A549 treated with CORT108297 at 1 μM for 4 hours (cell line): Measurements from ENCODE around the gene ATIC. TPM values are rescaled to one million over a fixed set of nuclear protein-coding genes. Genes with fewer than 3 reads are reported as not detected.

Source experiments
- total RNA-seq: library from RNA; stranded (reverse); fragments of 200-300 nt; extraction: Qiagen RNA extraction; gene quantifications from 5 replicates; pipeline ENCODE4 v1.2.3, GENCODE V29; 2022

ATIC gene
- 205 to 222 TPM (median 213 TPM) in 5 replicates for total RNA-seq

GRCh38 chr2:215311625-215312396 lies at the start of gene ATIC:
Gene ATIC (plus strand): TSS chr2:215312059. CDS start chr2:215312143, 84 bp downstream.

Other genes starting within 250 kb of the ATIC start
- 0.15 to 0.40 TPM (median 0.29 TPM) in 5 replicates for gene ABCA12, start 173.4 kb upstream of the ATIC start, total RNA-seq
- 146 to 255 TPM (median 174 TPM) in 5 replicates for gene FN1, start 124.0 kb downstream of the ATIC start, total RNA-seq